H1 (cell line): ENCODE measurements around the gene USP36. TPM values are rescaled to one million over a fixed set of nuclear protein-coding genes. Genes with fewer than 3 reads are reported as not detected.

Experiments used
- CREB1 ChIP-seq: IDR thresholded peaks from 2 replicates; pipeline ENCODE4 v1.6.1; 2012; ENCODE audit warnings: inconsistent platforms
- MAX ChIP-seq: IDR thresholded peaks from 2 replicates; pipeline ENCODE4 v1.6.1; 2012; ENCODE audit warnings: inconsistent platforms
- USF2 ChIP-seq: IDR thresholded peaks from 2 replicates; pipeline ENCODE4 v1.6.1; 2011; ENCODE audit warnings: low read length, improper control_type of control experiment
- polyA plus RNA-seq, 7 experiments: library from polyadenylated mRNA; depleted of rRNA in 3 of 7; stranded (reverse) in 5 of 7; unstranded in 2 of 7; fragments of >200 nt in 5 of 7; fragments of 200-250 nt in 2 of 7; gene quantifications; 1 replicate in 5 of 7; 2 replicates in 1 of 7; 4 replicates in 1 of 7; pipeline versions ENCODE4 v1.2.1 to v1.2.3, GENCODE V29; 2011 to 2013; ENCODE audit warnings: missing spikeins in 2 of 7, mixed read lengths in 2 of 7
- total RNA-seq: library from RNA; stranded (reverse); fragmentation: NEBNext Ultra II Directional; extraction: Animal tissue kit (Norgen Biotek cat#: 25700); gene quantifications from 2 replicates; pipeline ENCODE4 v1.2.1, GENCODE V29; 2021

Gene USP36
- total and polyA plus RNA-seq, 2 of the 8 experiments (the other 6 are each of a cell fraction or from before 2014, with no cell fraction given): 40.7 to 67.7 TPM

- TF ChIP-seq CREB1 (no peak), USF2 (no peak), MAX (no peak)
- TF ChIP-seq, all 59 proteins: peak for 0
Measured at GRCh38 chr17:78883089-78883532, 42.5 kb upstream of the USP36 start (continued).
